HG03354 (cell line): Measurements from ENCODE around the gene SYT5.
A peak's percentile ranks its signal among the peaks of the same experiment; 100 is the strongest.
"Not testable (repeated sequence)": the region's sequence is repeated elsewhere in the genome, so short reads cannot be mapped to it uniquely, and the experiment has no call there.

ENCODE experiments used
- ATAC-seq: cut with Tn5 transposase; IDR thresholded peaks from one replicate; pipeline ENCODE4 v1.9.1; 2021; ENCODE audit warnings: mild to moderate bottlenecking; ENCODE audit not compliant: unreplicated experiment, poor library complexity, severe bottlenecking

SYT5 gene

GRCh38 chr19:55179606-55180484 is at the start of gene SYT5:
TSS of gene SYT5 (minus strand) at chr19:55180289. CDS start at chr19:55179041, 1,248 bp downstream.
- peak; percentile 21 for ATAC-seq

- ATAC-seq = no peak
Observed at GRCh38 chr19:55229789-55230182, 49.7 kb upstream of the SYT5 start.

GRCh38 chr19:55229145-55229788 is 49.2 kb upstream of the SYT5 start:
- no peak for ATAC-seq

- ATAC-seq = no peak
Observed at GRCh38 chr19:55228403-55229031, 48.4 kb upstream of the SYT5 start, which contains the start of gene TMEM86B. TSS of gene TMEM86B (minus strand) at chr19:55228763. CDS start at chr19:55228741, 22 bp downstream.

GRCh38 chr19:55228015-55228391 is 47.9 kb upstream of the SYT5 start:
- ATAC-seq = no peak

- ATAC-seq = no peak
Observed at GRCh38 chr19:55227241-55228014, 47.3 kb upstream of the SYT5 start.

- ATAC-seq = no peak
Observed at GRCh38 chr19:55226788-55227187, 46.7 kb upstream of the SYT5 start.

- ATAC-seq = no peak
Observed at GRCh38 chr19:55226273-55226672, 46.2 kb upstream of the SYT5 start.

GRCh38 chr19:55225415-55225958 is 45.4 kb upstream of the SYT5 start:
- ATAC-seq = no peak

- not testable (repeated sequence) for ATAC-seq
Observed at GRCh38 chr19:55224679-55225414, 44.8 kb upstream of the SYT5 start.

- no peak for ATAC-seq
Observed at GRCh38 chr19:55224038-55224665, 44.1 kb upstream of the SYT5 start.

- ATAC-seq = no peak
Observed at GRCh38 chr19:55223291-55224037, 43.4 kb upstream of the SYT5 start.

GRCh38 chr19:55220525-55220924 is 40.4 kb upstream of the SYT5 start:
- no peak for ATAC-seq

GRCh38 chr19:55216461-55217198 is 36.5 kb upstream of the SYT5 start:
- ATAC-seq = no peak

- ATAC-seq = no peak
Observed at GRCh38 chr19:55213547-55213946, 33.5 kb upstream of the SYT5 start.

- no peak for ATAC-seq
Observed at GRCh38 chr19:55212447-55212846, 32.4 kb upstream of the SYT5 start.
